K562 (cell line): ENCODE results near the gene SLC19A1. TPM values are rescaled to one million over a fixed set of nuclear protein-coding genes. Genes with fewer than 3 reads are reported as not detected.

Source experiments
- CREB1 ChIP-seq, 2 experiments: sonication (generic) in 1 of 2; formaldehyde crosslinking in 1 of 2; IDR thresholded peaks; 2 replicates each; pipeline versions ENCODE4 v1.6.1 to v1.8.0; 2012 to 2022; ENCODE audit warnings: inconsistent platforms in 1 of 2, mild to moderate bottlenecking in 1 of 2, missing genetic modification reagents in 1 of 2, moderate library complexity in 1 of 2
- CREB3L1 ChIP-seq: fragments of 450-650 bp; IDR thresholded peaks from 2 replicates; pipeline ENCODE4 v1.6.1; 2014; ENCODE audit warnings: low read depth, mild to moderate bottlenecking, moderate library complexity, borderline replicate concordance
- CREM ChIP-seq: IDR thresholded peaks from 2 replicates; pipeline ENCODE4 v1.6.1; 2014; ENCODE audit warnings: antibody characterized with exemption, low read depth
- CTCFL ChIP-seq: IDR thresholded peaks from 2 replicates; pipeline ENCODE4 v1.6.1; 2011; ENCODE audit warnings: borderline replicate concordance, low read depth, mild to moderate bottlenecking, moderate library complexity, low read length; ENCODE audit not compliant: insufficient read depth, poor library complexity, severe bottlenecking
- MNT ChIP-seq, 2 experiments: fragments of 450-650 bp; conservative IDR thresholded peaks; 2 replicates each; pipeline ENCODE4 v1.6.1; 2017; ENCODE audit warnings: mild to moderate bottlenecking in 2 of 2, moderate library complexity in 2 of 2
- NFE2 ChIP-seq: IDR thresholded peaks from 2 replicates; pipeline ENCODE4 v1.6.1; 2014; ENCODE audit warnings: antibody characterized with exemption, low read depth
- NR0B1 ChIP-seq: fragments of 450-650 bp; IDR thresholded peaks from one replicate; pipeline ENCODE4 v1.6.1; 2018; ENCODE audit warnings: mild to moderate bottlenecking, moderate library complexity; ENCODE audit not compliant: partially characterized antibody
- PHF20 ChIP-seq: fragments of 450-650 bp; IDR thresholded peaks from 2 replicates; pipeline ENCODE4 v1.6.1; 2018; ENCODE audit not compliant: partially characterized antibody
- SAFB2 ChIP-seq: fragments of 200-400 bp; formaldehyde crosslinking; IDR thresholded peaks from 2 replicates; pipeline ENCODE4 v1.6.1; 2018; ENCODE audit warnings: borderline replicate concordance, low read length, low read depth, moderate library complexity; ENCODE audit not compliant: severe bottlenecking
- USF1 ChIP-seq: sonication (generic); formaldehyde crosslinking; IDR thresholded peaks from 2 replicates; pipeline ENCODE4 v1.9.0; 2022; ENCODE audit warnings: mild to moderate bottlenecking, missing genetic modification reagents
- YY1 ChIP-seq, 3 experiments: IDR thresholded peaks; 2 replicates each; pipeline ENCODE4 v1.6.1; 2011; ENCODE audit warnings: low read length in 2 of 3, mild to moderate bottlenecking in 2 of 3, moderate library complexity in 2 of 3, borderline replicate concordance in 1 of 3, control low read depth in 1 of 3, low read depth in 1 of 3; ENCODE audit not compliant: insufficient read depth in 3 of 3, insufficient replicate concordance in 2 of 3, control insufficient read depth in 1 of 3, insufficient read length in 1 of 3; ENCODE audit errors: extremely low read depth in 1 of 3
- ZBTB7A ChIP-seq: IDR thresholded peaks from 2 replicates; pipeline ENCODE4 v1.6.1; 2011; ENCODE audit warnings: low read depth, mild to moderate bottlenecking, low read length, moderate library complexity, borderline replicate concordance; ENCODE audit not compliant: control insufficient read depth
- ZNF395 ChIP-seq: fragments of 200-800 bp; sonication (Bioruptor generic); IDR thresholded peaks from 2 replicates; pipeline ENCODE4 v1.6.1; 2017; ENCODE audit warnings: missing genetic modification characterization, missing compliant biosample characterization
- polyA plus RNA-seq, 8 experiments: library from polyadenylated mRNA; depleted of rRNA in 4 of 8; stranded (reverse) in 5 of 8; unstranded in 3 of 8; fragments of >200 nt; fragmentation: Nextera tagmentation in 2 of 8; fragmentation: Illumina TruSeq in 1 of 8; extraction: Ambion mirVana in 2 of 8; extraction: Trizol in 1 of 8; gene quantifications; 2 replicates each; pipeline versions ENCODE4 v1.2.1 to v1.2.3, GENCODE V29; 2011 to 2014; ENCODE audit warnings: inconsistent platforms in 1 of 8, missing spikeins in 1 of 8
- total RNA-seq, 7 experiments: library from RNA; depleted of rRNA in 6 of 7; stranded (reverse); fragments of >200 nt in 6 of 7; fragmentation: Illumina TruSeq in 2 of 7; extraction: Trizol in 2 of 7; gene quantifications; 2 replicates each; pipeline versions ENCODE4 v1.2.1 to v1.2.3, GENCODE V29; 2011 to 2021; ENCODE audit warnings: low replicate concordance in 1 of 7

Gene SLC19A1
- total and polyA plus RNA-seq, 9 of the 15 experiments (the other 6 are each of a cell fraction or from before 2014, with no cell fraction given) = 0.65 to 88.7 (median 12.0) TPM

GRCh38 chr21:45478115-45478801 lies 64.0 kb downstream of the SLC19A1 start (continued):
- TF ChIP-seq CTCFL (peak; percentile 88), MNT (conservative IDR thresholded peaks at IDR 0.05) (peak in 1 of 2 experiments; percentile 45; a peak in 2 of 4 replicates), NR0B1 (no peak), USF1 (CRISPR knock-in tag) (no peak), ZBTB7A (peak; percentile 71; the same call in 1 of the 2 replicates), ZNF395 (CRISPR knock-in tag) (no peak), CREB1 (IDR thresholded peaks at IDR 0.05) (no peak), CREB1 (CRISPR knock-in tag; IDR thresholded peaks at IDR 0.05) (0 out of 2 replicates have a peak, but pooled peaks have one; percentile 22), NFE2 (no peak), PHF20 (peak; percentile 48), YY1 (IDR thresholded peaks at IDR 0.05; ENCODE audit: borderline replicate concordance in 1 of 3, control insufficient read depth in 1 of 3, extremely low read depth in 1 of 3, insufficient read depth in 3 of 3, insufficient read length in 1 of 3, insufficient replicate concordance in 2 of 3, low read depth in 1 of 3, low read length in 2 of 3) (peak; percentile 25 to 90 (median 77)), SAFB2 (no peak), CREB3L1 (peak; percentile 48; the same call in 1 of the 2 replicates), CREM (peak; percentile 76)
